Midbrain (tissue), 1 donor: ENCODE measurements around the gene F7.
A peak's percentile ranks its signal among the peaks of the same experiment; 100 is the strongest.
"Not testable (repeated sequence)": the region's sequence is repeated elsewhere in the genome, so short reads cannot be mapped to it uniquely, and the experiment has no call there.

Experiments used
- DNase-seq: peaks from one replicate; lab custom pipeline; 2025; lab: John Stamatoyannopoulos, UW

The F7 gene

GRCh38 chr13:113105032-113105920, at the start of gene F7:
Gene F7, plus strand, starts transcription at chr13:113105791. Its CDS starts 51 bp downstream, at chr13:113105842.
- DNase-seq = no peak

- no peak for DNase-seq
Measured at GRCh38 chr13:113057084-113057483, 48.5 kb upstream of the F7 start.

GRCh38 chr13:113057559-113057958, 48.0 kb upstream of the F7 start:
- DNase-seq = not testable (repeated sequence)

- DNase-seq = no peak
Measured at GRCh38 chr13:113058129-113058987, 47.2 kb upstream of the F7 start.

- DNase-seq = no peak
Measured at GRCh38 chr13:113058988-113059850, 46.4 kb upstream of the F7 start.

GRCh38 chr13:113059891-113060290, 45.7 kb upstream of the F7 start:
- no peak for DNase-seq

GRCh38 chr13:113060557-113061270, 44.9 kb upstream of the F7 start:
- no peak for DNase-seq

- DNase-seq = peak; percentile 76
Measured at GRCh38 chr13:113061271-113061625, 44.3 kb upstream of the F7 start.

GRCh38 chr13:113061796-113062425, 43.7 kb upstream of the F7 start:
- DNase-seq = no peak

- no peak for DNase-seq
Measured at GRCh38 chr13:113062691-113063090, 42.9 kb upstream of the F7 start.

- DNase-seq = no peak
Measured at GRCh38 chr13:113063091-113063491, 42.5 kb upstream of the F7 start.

GRCh38 chr13:113064000-113064533, 41.5 kb upstream of the F7 start:
- DNase-seq = no peak

GRCh38 chr13:113064534-113065405, 40.8 kb upstream of the F7 start:
- no peak for DNase-seq

GRCh38 chr13:113065406-113066141, 40.0 kb upstream of the F7 start:
- DNase-seq = no peak

- DNase-seq = no peak
Measured at GRCh38 chr13:113066142-113066455, 39.5 kb upstream of the F7 start.

- DNase-seq = no peak
Measured at GRCh38 chr13:113066746-113067145, 38.8 kb upstream of the F7 start.

- DNase-seq = no peak
Measured at GRCh38 chr13:113069861-113070805, 35.5 kb upstream of the F7 start.

GRCh38 chr13:113070855-113071254, 34.7 kb upstream of the F7 start:
- no peak for DNase-seq
